ENCODE results near the gene ECM2.
A peak's percentile ranks its signal among the peaks of the same experiment; 100 is the strongest.

ECM2 gene

GRCh38 chr9:92496396-92497176, 39.2 kb downstream of the ECM2 start:
- no peak for DNase-seq

- no peak for DNase-seq
These were observed 40.9 kb downstream of the ECM2 start for GRCh38 chr9:92494856-92495255.

- no peak for DNase-seq
These were observed 41.9 kb downstream of the ECM2 start for GRCh38 chr9:92493749-92494387.

GRCh38 chr9:92492781-92493401, 42.9 kb downstream of the ECM2 start:
- no peak for DNase-seq

GRCh38 chr9:92488681-92489550, 46.9 kb downstream of the ECM2 start:
- no peak for DNase-seq

- DNase-seq: no peak
These were observed 49.4 kb downstream of the ECM2 start for GRCh38 chr9:92486371-92486770.

GRCh38 chr9:92484563-92484962, 51.2 kb downstream of the ECM2 start:
- no peak for DNase-seq

- no peak for DNase-seq
These were observed 51.9 kb downstream of the ECM2 start for GRCh38 chr9:92483627-92484545.

GRCh38 chr9:92482805-92483204, 53.0 kb downstream of the ECM2 start:
- DNase-seq: no peak

- no peak for DNase-seq
These were observed 53.5 kb downstream of the ECM2 start, which contains the start of gene ASPN for GRCh38 chr9:92482329-92482728. Gene ASPN, minus strand, starts transcription at chr9:92482506.

GRCh38 chr9:92480986-92481633, 54.7 kb downstream of the ECM2 start:
- no peak for DNase-seq

- no peak for DNase-seq
These were observed 55.5 kb downstream of the ECM2 start for GRCh38 chr9:92480291-92480771.

- DNase-seq: no peak
These were observed 56.4 kb downstream of the ECM2 start for GRCh38 chr9:92479346-92479745.

- DNase-seq: no peak
These were observed 57.0 kb downstream of the ECM2 start for GRCh38 chr9:92478783-92479182.

- no peak for DNase-seq
These were observed 58.8 kb downstream of the ECM2 start for GRCh38 chr9:92476962-92477361.

- DNase-seq: no peak
These were observed 61.2 kb downstream of the ECM2 start for GRCh38 chr9:92474587-92474986.

GRCh38 chr9:92468206-92468605, 67.6 kb downstream of the ECM2 start:
- DNase-seq: no peak

- no peak for DNase-seq
These were observed 68.3 kb downstream of the ECM2 start for GRCh38 chr9:92467511-92467910.

- no peak for DNase-seq
These were observed 68.7 kb downstream of the ECM2 start for GRCh38 chr9:92467041-92467440.

- peak; percentile 39 for DNase-seq
These were observed 71.8 kb downstream of the ECM2 start for GRCh38 chr9:92463984-92464383.

GRCh38 chr9:92463387-92463786, 72.4 kb downstream of the ECM2 start:
- no peak for DNase-seq

All from kidney glomerular epithelial cell (primary cell).